ENCODE results near the gene F13A1. TPM values are rescaled to one million over a fixed set of nuclear protein-coding genes. Genes with fewer than 3 reads are reported as not detected.

F13A1 gene
- total RNA-seq, 4 donors from 2014 or later: 94.2 to 147 (median 113) TPM

GRCh38 chr6:6248651-6249050 is 71.8 kb downstream of the F13A1 start:
- TF ChIP-seq CTCF (IDR thresholded peaks at IDR 0.05) (no peak), EP300 (IDR thresholded peaks at IDR 0.05) (no peak), POLR2A (IDR thresholded peaks at IDR 0.05) (no peak)
- no peak overlapping the region for H3K4me3 ChIP-seq
- 86 to 87% methylated on average over 2 of the region's 2 CpGs for WGBS, 2 donors
- H3K27me3 ChIP-seq: no peaks in the 10 kb centered on the region
- no peaks in the 10 kb centered on the region for H3K4me1 ChIP-seq
- H3K9me3 ChIP-seq: no peaks in the 10 kb centered on the region
- DNase-seq (ENCODE audit: low spot score in 2 of 2): no peak
- no peak overlapping the region for H3K27ac ChIP-seq
- H3K36me3 ChIP-seq: no peaks in the 10 kb centered on the region

- H3K27me3 ChIP-seq: no peaks in the 10 kb centered on the region
- H3K36me3 ChIP-seq: no peaks in the 10 kb centered on the region
- H3K4me3 ChIP-seq: no peak overlapping the region
- TF ChIP-seq CTCF (IDR thresholded peaks at IDR 0.05) (no peak), POLR2A (IDR thresholded peaks at IDR 0.05) (no peak), EP300 (IDR thresholded peaks at IDR 0.05) (no peak)
- no peak overlapping the region for H3K27ac ChIP-seq
- H3K9me3 ChIP-seq: no peaks in the 10 kb centered on the region
- 51 to 59% methylated on average over 2 of the region's 2 CpGs for WGBS, 2 donors
- no peak for DNase-seq (ENCODE audit: low spot score in 2 of 2)
- H3K4me1 ChIP-seq: no peaks in the 10 kb centered on the region
Observed at GRCh38 chr6:6246544-6246943, 73.9 kb downstream of the F13A1 start.

GRCh38 chr6:6244624-6245023 is 75.8 kb downstream of the F13A1 start:
- Histone ChIP-seq H3K4me1 (no peaks in the 10 kb centered on the region), H3K4me3 (no peak overlapping the region), H3K9me3 (no peaks in the 10 kb centered on the region), H3K27ac (no peak overlapping the region), H3K27me3 (no peaks in the 10 kb centered on the region), H3K36me3 (no peaks in the 10 kb centered on the region)
- TF ChIP-seq CTCF (IDR thresholded peaks at IDR 0.05) (no peak), POLR2A (IDR thresholded peaks at IDR 0.05) (no peak), EP300 (IDR thresholded peaks at IDR 0.05) (no peak)
- no peak for DNase-seq (ENCODE audit: low spot score in 2 of 2)
- WGBS, 2 donors: 83 to 86% methylated on average over 5 of the region's 5 CpGs

- WGBS, 2 donors: 84 to 88% methylated on average over 7 of the region's 7 CpGs
- no peak for TF ChIP-seq CTCF (IDR thresholded peaks at IDR 0.05)
- TF ChIP-seq POLR2A (IDR thresholded peaks at IDR 0.05): no peak
- TF ChIP-seq EP300 (IDR thresholded peaks at IDR 0.05): no peak
- no peaks in the 10 kb centered on the region for H3K27me3 ChIP-seq
- H3K27ac ChIP-seq: no peak overlapping the region
- H3K4me1 ChIP-seq: no peaks in the 10 kb centered on the region
- no peak for DNase-seq (ENCODE audit: low spot score in 2 of 2)
- H3K4me3 ChIP-seq: no peak overlapping the region
- H3K36me3 ChIP-seq: no peaks in the 10 kb centered on the region
- H3K9me3 ChIP-seq: no peaks in the 10 kb centered on the region
Observed at GRCh38 chr6:6243846-6244245, 76.6 kb downstream of the F13A1 start.

GRCh38 chr6:6239598-6240581 is 80.6 kb downstream of the F13A1 start:
- no peaks in the 10 kb centered on the region for H3K36me3 ChIP-seq
- H3K9me3 ChIP-seq: no peaks in the 10 kb centered on the region
- H3K4me1 ChIP-seq: no peaks in the 10 kb centered on the region
- no peak for TF ChIP-seq EP300 (IDR thresholded peaks at IDR 0.05)
- no peak for TF ChIP-seq POLR2A (IDR thresholded peaks at IDR 0.05)
- TF ChIP-seq CTCF (IDR thresholded peaks at IDR 0.05): no peak
- H3K27ac ChIP-seq: no peak overlapping the region
- DNase-seq (ENCODE audit: low spot score in 2 of 2): no peak
- no peak overlapping the region for H3K4me3 ChIP-seq
- WGBS, 2 donors: 41 to 51% methylated on average over 5 of the region's 5 CpGs
- H3K27me3 ChIP-seq: no peaks in the 10 kb centered on the region
